Measurements from ENCODE around the gene ZAR1L.

Gene ZAR1L

DNA sequence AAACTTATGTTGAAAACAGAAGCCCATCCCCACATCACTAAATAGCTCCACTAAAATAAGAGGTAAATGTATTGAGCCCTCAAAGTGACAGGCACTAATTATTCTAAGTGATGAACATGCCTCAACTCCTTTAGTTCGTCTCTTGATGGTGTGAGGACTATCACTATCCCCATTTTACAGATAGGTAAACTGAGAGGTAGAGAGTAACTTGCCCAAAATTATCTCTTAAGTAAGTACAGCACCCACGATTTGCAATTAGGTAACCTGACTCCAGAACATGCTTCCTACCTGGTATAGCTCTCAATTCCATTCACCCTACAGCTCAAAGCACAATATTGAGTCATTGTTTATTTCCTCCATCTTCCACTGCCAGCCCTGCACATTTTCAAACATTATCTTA, 12.7 kb downstream of the ZAR1L start:
- DNase-seq (ENCODE audit: low spot score) = no peak

DNA sequence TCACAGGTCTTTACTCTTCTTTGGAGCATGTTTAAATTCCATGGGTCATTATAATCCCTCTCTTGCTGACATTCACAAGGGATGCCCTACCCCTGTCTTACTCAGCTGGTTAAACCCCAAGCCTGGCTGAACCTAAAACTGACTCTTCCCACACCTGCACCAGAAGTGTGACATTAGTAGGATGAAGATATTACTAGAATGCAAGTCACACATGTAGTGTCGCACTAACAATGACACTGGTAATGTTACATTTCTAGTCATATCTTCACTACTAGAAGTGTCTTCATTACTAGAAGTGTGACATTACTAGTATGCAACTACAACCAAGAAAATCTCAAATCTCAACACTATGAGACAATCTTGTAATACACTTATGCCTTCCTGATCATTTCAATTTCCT, 14.2 kb downstream of the ZAR1L start:
- DNase-seq (ENCODE audit: low spot score) = no peak

DNA sequence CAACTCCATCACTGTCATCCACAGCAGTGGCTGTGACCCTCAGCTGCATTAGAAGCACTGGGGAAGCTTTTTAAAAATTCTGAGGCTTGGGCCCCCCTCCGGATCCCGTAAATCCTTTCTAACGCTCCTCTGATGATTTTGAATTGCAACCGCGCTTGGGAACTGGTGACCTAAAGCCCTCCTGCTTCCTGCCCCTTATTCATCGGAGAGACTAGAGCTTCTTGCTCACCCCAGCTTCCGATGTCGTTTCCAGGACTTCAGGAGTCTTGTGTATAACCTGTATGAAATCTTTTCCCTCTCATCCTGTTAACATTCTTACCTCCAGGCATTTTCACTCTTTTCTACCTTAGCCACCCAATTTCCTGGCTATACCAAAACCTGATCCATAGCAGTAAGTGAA, 14.8 kb downstream of the ZAR1L start:
- DNase-seq (ENCODE audit: low spot score) = no peak

DNA sequence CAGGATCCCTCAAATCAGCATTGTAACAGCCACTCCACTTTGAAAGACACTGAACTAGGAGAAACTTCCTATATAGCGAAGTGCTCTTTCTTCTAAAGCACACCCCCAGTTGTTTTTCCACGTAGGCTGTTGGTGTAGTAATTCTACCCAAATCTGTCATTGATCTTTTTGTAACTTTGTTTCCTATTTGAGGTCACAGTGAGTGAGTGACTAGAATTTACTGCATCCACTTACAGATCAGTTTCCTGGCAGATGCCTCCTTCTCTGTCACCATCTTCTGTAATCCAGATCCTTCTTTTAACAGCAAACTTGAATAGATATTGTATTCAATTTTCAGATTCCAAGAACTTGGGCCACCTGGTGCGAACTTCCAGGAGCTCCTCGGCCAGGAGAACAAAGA, 15.3 kb downstream of the ZAR1L start:
- no peak for DNase-seq (ENCODE audit: low spot score)

DNA sequence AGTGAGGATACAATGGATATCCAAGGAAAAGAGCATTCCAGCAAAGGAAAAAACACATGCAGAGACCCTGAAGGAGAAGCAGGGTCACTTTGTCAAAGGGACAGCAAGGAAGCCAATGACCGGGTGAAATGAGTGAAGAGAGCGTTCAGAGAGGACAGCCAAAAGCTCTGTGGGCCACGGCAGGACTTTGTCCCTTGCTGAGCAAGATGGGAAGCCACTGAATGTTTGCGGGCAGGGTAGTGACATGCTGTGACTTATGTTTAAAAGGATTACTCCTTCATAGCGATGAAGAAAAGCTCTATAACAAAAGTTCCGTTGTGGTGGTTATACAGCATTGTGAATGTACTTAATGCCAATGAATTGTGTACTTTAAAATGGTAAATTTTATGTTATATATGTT, 16.5 kb downstream of the ZAR1L start:
- DNase-seq (ENCODE audit: low spot score) = no peak

DNA sequence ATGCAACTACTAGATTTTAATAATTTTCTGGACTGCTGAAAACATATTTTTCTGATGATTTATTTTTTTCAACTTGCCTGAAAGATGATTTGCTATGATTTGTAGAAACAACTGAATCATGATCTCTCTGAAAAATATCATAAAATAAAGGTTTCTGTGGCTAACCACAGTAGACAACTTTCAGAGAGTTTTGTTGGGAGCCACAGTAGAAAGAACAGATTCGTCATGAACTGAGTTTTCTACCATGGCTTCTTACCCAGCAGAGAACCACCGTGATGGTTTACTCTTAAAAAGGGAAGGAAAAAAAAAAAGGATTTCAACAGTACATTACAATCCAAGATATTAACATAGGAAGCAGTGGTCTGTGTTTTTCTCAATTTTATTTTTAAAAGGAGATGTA, 18.0 kb downstream of the ZAR1L start:
- no peak for DNase-seq (ENCODE audit: low spot score)

DNA sequence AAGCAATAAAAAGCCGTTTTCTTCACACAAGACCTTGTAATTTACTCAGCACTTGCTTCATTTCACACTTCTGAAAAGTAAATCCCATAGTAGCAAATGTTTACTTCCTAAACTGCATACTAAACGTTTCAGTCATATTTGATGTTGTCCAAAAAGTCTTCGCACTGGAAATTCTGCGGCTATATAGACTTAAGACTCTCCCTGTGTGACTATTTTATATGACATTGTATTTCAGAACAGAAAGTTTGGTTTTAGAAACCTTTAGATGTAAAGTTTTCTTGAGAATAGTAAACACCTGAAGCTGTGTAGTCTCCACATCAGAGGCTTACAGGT, 29.6 kb downstream of the ZAR1L start:
- DNase-seq (ENCODE audit: low spot score) = no peak

DNA sequence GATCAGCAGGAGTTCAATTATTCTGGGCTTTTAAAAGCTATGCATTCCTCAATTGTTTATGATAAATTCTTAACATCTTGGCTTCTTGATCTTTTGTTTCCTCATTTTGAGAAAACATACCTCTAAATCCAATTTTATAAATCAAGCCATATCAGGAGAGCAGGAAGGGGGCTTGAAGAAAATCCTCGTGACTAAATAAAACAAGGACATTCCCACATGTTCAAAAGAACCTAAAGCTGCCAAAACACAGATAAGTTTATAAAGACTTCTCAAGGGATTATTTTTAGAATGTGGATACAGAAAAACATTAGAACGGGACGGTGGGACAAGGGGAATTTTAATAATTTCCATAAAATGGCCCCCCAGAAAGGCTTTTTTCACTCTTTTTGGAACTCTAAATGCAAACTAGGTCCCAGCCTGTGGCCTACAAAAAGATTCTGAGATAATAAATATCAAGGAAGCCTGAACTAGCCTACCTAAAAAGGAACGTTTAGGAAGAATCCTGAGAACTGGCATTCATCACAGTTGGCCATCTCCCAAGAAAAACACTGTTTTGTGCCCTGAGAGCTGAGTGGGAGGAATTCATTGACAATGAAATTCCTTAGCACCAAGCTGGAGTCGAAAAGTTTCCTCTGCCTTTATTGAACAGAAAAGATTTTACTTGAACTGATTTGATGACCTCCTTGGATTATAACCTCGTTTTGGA, 30.1 kb downstream of the ZAR1L start:
- peak; percentile 35 for DNase-seq (ENCODE audit: low spot score)

DNA sequence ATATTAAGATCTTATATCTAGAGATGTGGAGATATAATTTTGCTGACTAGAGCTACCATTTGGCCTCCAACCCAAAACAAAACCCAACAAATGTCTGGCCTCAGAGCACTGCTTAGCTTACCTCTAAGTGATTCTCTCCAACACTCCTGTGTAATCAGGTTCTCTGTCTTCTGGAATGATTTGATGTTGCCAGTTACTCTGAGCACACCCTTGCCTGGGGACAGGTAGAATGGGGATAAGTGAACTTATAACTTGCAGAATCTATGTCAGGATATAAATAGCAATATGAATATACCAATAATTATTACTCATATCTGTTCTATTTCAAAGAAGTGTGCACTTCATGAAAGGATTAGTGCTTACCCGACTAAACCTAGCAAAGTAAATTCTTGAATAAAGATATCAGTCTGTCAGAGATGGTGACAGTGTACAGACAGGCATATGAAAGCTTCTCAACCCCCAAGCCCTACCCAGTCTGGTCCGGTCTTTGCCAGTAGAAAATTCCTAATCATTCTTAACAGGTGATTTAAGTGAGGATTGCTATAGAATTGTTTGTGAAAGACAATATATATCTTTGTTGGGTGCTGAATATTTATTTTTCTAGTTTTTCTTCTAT, 33.0 kb downstream of the ZAR1L start:
- no peak for DNase-seq (ENCODE audit: low spot score)

DNA sequence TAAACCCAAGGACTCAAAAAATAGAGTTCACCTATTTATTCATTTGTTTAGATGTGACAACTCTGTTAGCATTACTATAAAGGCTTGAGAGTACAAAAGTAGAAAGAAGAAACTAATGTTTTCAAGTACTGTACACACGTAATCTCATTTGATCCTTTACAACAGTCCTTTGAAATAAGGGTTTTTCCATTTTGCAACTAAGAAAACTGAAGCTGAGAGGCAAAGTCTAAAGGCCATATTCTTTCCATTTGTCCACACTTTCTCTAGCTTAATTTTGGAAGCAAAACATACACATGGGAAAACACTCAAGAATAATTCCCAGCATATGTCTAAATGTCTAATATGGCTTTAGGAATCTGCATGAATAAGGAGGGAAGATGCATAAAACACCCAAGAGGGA, 34.1 kb downstream of the ZAR1L start:
- DNase-seq (ENCODE audit: low spot score) = no peak

DNA sequence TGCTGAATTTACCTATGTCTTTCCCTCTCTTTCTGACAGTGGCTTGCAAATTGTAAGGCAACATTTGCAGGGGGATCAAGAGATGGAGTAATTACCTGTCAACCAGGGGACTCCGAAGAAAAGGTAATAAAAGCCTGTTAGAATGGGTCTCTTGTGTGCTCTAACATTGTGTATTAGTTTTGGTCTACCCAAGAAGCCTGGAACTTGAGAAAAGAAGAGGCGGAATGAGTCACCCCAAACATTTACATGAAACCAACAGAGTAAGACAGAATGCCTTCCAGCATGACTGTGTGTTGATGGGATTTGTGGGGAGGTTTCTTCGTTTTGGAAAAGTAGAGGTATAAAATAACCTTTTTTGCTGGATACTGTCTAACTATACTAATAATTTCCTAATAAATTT, 36.7 kb downstream of the ZAR1L start:
- DNase-seq (ENCODE audit: low spot score) = peak; percentile 33

DNA sequence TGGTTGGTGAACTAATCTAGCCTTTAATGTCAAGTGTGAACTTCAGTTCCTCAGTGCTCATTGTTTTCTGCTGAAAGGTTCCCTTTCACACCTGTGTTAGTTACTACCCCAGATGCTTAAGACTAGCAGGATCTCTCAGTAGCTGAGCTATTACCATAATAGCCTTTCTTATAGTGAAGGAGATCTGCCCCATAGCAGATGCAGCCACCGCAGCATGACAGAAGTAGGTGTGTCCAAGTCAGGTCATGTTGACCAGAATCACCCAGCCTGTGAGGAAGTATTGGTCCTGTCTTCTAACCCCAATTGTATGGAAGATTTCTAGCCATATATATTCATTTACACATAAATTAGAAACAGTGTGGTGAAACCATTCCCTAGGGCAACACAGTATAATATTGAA, 37.3 kb downstream of the ZAR1L start:
- no peak for DNase-seq (ENCODE audit: low spot score)

DNA sequence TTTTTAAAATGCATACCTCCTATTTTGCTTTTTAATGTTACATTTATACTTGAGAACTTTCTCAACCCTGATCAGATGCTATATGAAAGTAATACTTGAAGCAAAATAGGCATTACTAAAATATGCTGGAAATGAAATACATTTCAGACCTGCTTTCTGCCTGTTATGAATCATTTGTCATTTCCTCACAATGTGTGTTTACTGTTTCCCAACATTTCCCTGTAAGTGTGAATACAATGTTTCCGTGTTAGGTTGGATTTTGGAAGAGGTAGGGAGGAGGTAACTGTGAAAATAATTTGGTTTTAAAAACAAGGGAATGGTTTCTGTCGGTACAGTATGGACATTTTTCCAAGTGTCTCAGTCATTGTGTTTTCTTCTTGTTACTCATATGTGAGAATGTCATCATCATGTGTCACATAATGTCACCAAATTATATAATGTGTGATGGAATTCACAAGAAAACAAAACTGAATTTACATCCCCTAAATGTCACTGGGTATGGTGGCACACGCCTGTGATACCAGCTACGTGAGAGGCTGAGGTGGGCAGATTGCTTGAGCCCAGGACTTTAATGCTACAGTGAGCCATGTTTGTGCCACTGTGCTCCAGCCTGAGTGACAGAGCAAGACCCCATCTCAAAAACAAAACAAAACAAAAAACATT, 43.0 kb downstream of the ZAR1L start:
- no peak for DNase-seq (ENCODE audit: low spot score)

DNA sequence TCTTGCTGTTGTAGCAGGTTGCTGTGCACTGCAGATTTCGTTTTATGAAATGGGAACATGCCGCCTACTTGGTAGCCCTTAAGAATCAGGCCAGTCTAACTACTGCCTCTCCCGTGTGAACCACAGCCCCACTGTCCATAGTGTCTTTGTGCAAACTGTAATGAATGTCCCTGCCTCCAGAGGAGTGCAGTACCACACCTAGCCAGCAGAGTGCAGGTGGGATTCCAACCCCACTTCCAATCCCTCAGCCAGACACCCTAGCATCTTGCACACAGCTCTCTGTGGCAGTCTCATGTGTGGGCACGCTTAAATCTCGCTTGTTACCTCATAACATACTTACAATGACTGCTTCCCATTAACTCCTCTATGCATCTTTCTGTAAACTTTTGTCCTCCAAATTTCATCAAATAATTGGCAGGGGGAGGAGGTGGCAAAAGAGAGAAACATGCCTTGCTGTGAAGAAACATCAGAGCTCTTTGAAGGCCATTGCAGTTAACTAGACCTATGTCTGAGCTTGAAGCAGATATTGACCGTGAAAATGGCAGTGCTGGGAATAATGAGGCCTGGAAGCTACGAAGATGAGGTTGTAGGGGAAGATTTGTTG, 47.2 kb downstream of the ZAR1L start:
- DNase-seq (ENCODE audit: low spot score) = peak; percentile 14

DNA sequence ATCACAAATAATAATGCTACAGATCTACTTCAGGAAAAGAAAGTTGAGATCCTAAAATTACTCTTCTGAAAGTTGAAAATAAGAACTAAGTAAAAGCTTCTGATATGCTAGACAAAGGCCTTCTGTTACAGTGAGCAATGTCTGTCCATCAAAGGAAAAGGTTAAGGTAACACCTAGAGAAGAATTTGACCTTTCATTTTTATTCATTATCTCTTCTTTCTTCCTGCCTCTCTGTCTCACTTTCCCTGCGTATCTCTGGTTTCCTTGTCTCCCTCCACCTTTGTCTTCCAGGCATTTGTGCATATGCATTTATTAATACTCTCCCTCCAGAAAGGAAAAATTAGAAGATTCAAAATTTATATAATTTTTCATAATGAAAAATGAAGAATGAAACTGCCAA, 49.0 kb downstream of the ZAR1L start:
- DNase-seq (ENCODE audit: low spot score) = no peak

DNA sequence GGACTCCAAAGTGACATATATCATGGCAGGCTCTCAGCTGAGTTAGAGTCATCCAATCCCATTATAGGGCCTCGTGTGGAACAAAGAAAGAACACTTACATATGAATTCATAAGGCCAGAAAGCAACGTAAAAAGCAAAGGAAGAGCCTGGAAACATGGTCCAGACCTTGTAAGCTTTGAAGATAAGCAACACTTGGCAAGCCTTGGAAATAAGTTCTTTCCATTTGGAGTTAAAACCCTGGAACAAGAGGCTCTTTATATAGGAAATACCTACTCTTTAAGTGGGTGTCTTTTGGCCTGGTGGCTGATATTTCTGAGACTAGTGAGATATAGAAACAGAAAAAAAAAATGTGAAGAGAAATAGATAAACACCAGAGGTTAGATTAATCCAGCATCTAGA, 49.4 kb downstream of the ZAR1L start:
- DNase-seq (ENCODE audit: low spot score) = no peak

DNA sequence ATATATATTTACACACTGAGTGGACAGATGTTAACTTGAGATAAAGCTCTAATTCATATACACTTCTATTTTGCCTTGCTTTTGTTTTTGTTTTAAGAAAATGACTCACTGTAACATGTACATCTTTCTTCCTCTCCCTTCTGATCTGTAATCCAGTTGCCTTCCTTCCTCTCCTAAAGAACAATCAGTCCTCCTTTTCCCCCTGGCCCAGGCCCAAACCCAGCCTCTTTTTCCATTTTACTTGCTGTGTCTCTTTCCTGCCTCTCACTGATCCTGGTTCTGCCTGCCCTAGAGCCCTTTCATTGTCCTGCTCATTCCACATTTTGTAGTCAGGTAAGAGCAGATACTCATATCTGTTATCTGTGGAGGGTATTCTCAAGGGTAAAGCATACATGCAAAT, 50.8 kb downstream of the ZAR1L start:
- DNase-seq (ENCODE audit: low spot score) = no peak

DNA sequence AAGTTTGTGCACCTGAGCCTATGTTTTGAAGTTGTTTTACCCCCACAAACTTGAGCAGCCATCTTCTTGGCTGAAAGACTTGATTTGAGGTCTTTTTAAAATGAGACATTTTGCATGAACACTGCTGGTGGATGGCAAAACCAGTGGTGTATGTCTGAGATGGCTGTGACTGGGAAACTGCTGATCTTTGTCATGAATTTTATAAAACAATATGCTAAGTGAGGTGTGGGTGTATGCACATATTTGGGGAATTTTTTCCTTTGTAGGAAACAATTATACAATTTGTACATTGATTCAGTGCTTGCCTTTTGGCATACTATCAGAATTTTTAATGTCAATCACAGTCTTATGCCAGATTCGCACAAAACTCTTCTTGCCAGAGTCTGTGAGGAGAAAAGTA, 52.5 kb downstream of the ZAR1L start:
- DNase-seq (ENCODE audit: low spot score) = no peak

DNA sequence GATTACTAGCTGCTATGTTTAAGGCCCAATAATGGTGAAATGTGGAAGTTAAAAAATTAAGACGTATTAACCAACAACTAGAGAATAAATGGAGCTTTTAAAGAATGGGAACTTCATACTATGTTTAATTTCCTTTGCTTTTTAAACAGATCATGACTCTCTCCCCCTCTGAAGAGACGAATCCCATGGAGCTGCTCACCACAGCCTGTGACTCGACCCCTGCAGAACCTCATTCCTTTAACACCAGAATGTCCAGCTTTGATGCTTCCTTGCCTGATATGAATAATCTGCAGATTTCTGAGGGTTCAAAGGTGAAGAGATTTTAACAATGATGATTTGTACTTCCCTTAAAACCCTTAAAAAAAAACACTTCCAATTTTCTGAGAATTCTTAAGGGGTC, 53.0 kb downstream of the ZAR1L start:
- no peak for DNase-seq (ENCODE audit: low spot score)

DNA sequence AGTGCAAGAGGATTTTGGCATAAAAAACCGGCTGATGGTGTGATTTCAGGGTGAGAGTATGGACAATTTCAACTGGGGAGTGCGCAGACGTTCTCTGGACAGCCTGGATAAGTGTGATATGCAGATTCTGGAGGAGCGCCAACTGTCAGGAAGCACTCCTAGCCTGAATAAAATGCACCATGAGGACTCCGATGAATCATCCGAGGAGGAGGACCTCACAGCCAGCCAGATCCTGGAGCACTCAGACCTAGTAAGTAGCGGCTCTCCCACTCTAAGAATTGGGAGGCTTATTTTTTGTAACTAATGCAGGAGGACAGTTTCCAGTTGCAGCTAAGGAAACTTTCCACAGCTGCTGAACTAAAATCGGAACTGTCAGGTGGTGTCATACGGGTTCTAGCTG, 53.6 kb downstream of the ZAR1L start:
- peak; percentile 46 for DNase-seq (ENCODE audit: low spot score)

DNA sequence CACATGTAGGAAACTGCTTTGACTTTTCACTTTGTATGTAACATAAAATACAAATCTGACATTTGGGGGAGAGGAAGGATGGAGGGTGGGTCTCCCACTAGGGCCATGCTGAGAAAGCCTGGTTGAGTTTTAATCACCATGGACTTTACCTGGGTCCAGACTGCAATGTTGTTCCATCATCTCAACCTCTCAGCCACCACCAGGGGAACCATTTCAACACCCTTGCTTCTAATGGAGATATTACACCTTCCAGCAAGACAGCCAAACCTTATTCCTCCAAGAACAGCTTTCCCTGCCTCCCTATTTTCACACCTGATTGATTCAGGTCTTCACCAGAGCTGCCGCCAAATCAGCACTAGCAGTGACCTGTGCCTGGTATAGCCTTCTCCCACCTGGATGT, 56.0 kb downstream of the ZAR1L start:
- DNase-seq (ENCODE audit: low spot score) = no peak

DNA sequence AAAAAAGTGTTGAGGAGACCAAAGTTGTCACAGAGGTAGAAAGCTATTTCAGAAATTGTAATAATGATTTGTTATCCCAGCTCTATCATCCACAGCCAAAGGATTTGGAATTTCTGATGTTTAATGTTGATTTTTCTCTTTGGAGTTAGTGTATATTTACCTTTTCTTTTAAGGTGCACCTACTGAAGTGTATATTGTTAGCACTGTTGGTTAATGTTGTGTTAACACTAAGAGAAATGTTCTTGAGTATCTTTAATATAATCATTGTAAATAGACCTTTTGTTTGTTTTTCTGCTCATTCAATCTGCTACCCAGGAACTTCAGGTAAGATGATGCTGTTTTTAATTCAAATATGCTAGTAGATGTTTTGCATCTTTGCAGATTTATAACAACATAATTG, 57.5 kb downstream of the ZAR1L start:
- no peak for DNase-seq (ENCODE audit: low spot score)

DNA sequence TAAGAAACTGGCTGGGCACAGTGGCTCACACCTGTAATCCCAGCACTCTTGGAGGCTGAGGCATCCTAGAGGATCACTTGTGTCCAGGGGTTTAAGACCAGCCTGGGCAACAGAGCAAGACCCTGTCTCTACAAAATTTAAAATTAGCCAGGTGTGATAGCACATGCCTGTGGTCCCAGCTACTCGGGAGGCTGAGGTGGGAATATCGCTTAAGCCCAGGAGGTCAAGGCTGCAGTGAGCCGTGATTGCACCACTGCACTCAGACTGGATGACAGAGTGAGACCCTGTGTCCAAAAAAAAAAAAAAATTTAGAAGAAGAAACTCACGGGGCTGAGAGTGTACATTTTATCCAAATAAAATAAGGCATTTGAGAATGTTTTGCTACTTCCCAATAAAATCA, 58.9 kb downstream of the ZAR1L start:
- no peak for DNase-seq (ENCODE audit: low spot score)

DNA sequence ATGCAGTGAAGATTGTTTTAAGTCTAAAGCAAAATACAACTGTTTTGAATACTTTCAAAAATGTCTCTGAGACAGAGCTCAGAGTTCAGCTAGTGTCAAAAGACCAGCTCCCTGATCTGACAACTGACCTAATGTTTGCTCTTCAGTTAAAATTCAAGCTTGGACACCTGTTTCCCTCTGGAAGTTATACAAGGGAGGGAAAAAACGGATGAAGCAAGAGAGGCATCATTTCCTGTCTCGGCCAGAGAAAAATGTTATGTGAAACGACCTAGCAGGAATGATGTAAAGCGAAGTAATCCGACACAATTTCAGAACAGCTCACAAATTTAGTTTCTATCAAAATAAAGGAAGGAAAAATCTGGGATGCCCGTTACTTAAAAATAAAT, 59.4 kb downstream of the ZAR1L start:
- no peak for DNase-seq (ENCODE audit: low spot score)
